ENCODE measurements around the gene CELSR3.

CELSR3 gene

DNA sequence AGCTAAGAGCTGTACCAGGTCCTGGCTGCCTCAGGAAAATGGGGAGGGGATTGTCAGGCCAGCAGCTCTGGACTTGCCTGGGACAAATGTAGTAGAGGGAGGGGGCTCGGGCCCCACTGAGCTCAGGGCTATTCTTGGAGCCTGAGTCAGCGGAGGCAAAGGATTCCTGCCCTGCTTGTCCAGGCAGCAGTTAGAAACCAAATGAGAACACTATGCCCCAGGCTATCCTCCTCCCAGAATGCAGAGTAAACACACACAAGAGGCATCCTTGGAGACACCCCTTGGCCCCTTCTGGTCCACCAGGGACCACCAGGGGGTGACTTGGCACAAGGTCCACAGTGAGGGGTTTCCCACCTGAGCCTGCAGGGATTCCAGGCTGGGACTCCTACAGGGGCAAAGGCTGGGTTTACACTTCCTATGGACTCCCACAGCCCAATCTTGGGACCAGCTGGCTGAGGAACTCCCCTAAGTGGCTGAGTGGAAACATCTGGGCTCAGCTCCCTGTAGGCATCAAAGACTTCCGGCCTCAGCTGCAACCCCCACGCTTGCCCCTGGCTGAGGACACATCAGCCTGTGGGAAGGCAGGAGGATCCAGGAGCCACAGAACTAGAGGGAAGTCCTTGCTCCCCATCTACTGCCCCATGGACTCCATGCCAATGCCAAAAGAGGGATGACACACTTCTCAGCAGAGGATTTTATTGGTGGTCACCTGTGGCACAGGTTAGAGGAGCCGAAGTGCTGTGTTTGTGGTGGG is 64.2 kb downstream of the CELSR3 start:
- DNase-seq = peak; percentile 86

DNA sequence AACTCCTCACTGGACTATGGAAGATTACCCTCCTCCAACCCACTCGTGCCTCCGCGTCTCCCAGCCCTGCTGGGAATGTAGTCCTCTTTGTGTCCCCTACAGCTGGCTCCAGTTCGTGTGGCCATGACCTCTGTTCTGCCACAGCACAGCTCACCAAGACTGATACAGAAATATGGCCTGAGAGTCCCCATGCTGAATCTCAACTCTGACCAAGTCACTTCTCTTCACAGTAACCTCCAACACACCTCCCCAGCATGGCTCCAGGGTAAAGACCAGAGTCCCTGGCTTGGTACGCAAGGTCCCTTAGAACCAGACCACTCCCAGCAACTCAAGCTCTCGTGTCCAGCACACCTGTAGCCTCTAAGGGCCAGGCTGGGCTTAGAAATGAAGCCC is 65.3 kb downstream of the CELSR3 start:
- no peak for DNase-seq

DNA sequence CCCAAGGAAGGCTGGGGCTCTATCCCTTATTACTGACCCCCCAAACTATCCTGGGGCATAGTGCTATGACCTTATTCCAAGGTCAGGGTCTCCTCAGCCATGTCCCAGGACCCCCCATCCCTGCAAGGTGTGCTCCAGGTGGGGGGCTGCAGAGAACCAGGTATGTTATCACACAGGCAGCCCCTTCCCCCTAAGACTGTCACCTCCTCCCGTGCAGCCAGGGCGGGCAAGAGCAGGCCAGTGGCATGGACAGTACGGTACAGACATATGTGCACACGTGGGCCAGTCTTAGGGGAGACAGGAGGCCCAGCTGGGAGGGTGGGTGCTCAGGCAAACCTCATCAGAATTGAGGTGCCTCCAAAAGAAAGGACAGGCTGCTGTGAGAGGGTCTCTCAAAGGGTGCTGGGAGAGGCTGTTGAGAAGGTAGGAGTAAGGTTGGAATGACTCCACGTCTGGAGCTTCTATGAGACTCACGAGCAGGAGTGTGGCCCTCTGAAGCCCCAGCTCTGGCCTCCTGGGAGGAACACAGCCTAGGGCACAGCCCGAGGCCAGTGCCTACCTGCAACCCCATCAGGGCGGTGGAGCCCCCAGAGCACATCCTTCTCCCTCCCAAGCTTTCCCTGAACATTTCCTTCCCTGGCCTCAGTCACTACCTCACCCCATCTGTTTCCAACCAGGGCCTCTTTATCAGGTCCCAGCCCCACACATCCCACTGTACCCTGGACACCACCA is 65.8 kb downstream of the CELSR3 start:
- no peak for DNase-seq

DNA sequence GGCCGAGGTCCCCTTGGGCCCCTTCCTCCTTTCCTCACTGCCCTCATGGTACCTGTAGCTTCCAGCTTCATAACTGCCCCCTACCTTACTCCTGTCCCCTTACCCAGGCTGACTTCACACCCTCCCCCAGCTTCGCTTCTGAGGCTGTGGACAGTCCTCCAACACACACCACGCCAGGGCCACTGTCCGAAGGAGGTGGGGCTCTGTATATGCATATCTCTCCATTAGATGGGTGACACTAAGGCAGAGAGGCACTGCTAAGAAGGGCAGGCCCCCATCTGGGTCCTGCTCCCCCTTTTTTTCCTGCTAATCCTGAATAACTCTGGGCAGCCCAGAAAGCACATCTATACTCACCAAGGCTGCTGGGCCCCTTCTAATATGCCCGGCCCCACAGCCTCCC is 66.5 kb downstream of the CELSR3 start:
- DNase-seq = no peak

GRCh38 chr3:48595526-48596121 is 67.1 kb downstream of the CELSR3 start:
- DNase-seq = peak; percentile 90

- DNase-seq = no peak
Observed at GRCh38 chr3:48595075-48595525, 67.6 kb downstream of the CELSR3 start, which contains the start of gene COL7A1. Gene COL7A1 (minus strand): TSS chr3:48595329. CDS start chr3:48595159, 170 bp downstream.

- no peak for DNase-seq
Observed at GRCh38 chr3:48594417-48595049, 68.2 kb downstream of the CELSR3 start.

- no peak for DNase-seq
Observed at GRCh38 chr3:48593337-48593736, 69.3 kb downstream of the CELSR3 start.

- no peak for DNase-seq
Observed at GRCh38 chr3:48592519-48593087, 70.1 kb downstream of the CELSR3 start.

- DNase-seq = no peak
Observed at GRCh38 chr3:48591886-48592518, 70.7 kb downstream of the CELSR3 start.

- no peak for DNase-seq
Observed at GRCh38 chr3:48591436-48591835, 71.2 kb downstream of the CELSR3 start.

DNA sequence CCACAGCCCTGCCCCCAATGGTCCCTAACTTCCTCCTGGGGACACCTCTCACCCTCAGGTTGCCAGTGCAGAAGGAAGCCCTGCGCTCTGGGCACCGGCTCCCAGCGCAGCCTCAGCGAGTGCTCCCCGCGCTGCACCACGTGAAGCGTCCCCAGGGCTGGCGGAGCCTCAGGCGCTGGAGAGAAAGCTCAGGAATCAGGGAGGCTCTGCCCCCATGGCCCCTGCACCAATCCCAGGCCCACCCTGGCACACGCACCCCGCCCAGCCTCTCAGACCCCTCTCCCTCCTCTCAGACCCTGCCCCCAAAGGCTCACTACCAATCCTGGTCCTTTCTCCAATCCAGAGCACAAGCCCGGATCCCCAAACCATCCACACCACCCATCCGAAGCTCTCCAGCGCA is 74.5 kb downstream of the CELSR3 start:
- DNase-seq = no peak

DNA sequence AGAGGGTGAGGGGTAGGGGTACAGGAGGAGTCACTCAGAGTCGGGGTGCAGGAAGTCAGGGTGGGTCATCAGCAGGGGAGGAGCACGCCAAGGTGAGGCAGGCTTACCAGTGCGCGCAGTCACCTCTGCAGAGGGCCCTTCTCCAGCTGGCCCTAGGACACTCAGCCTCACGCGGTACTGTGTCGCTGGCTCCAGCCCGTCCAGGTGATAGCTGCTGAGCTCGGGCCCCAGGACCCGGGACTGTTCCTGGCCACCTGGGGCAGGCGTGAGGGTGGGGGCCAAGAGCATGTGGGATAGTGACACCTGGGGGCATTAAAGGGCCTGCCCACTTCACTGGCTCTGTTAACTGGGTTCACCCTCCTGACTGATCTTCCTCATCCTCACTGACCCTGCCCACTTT is 75.0 kb downstream of the CELSR3 start:
- DNase-seq = no peak
